T-helper 9 cell (primary cell): ENCODE data around the gene CFAP97D2.
"Not testable (repeated sequence)": the region's sequence is repeated elsewhere in the genome, so short reads cannot be mapped to it uniquely, and the experiment has no call there.

ENCODE experiments used
- DNase-seq: peaks from one replicate; pipeline ENCODE4 v3.0.0-alpha.2; 2020

CFAP97D2 gene

GRCh38 chr13:114158869-114159666 lies 20.0 kb upstream of the CFAP97D2 start:
- DNase-seq = not testable (repeated sequence)

GRCh38 chr13:114161028-114161556 lies 18.0 kb upstream of the CFAP97D2 start:
- no peak for DNase-seq

- no peak for DNase-seq
Observed at GRCh38 chr13:114161644-114162532, 17.2 kb upstream of the CFAP97D2 start.

GRCh38 chr13:114162533-114162922 lies 16.5 kb upstream of the CFAP97D2 start:
- no peak for DNase-seq

GRCh38 chr13:114164053-114164452 lies 15.0 kb upstream of the CFAP97D2 start:
- no peak for DNase-seq

GRCh38 chr13:114164681-114165429 lies 14.2 kb upstream of the CFAP97D2 start:
- no peak for DNase-seq

GRCh38 chr13:114166381-114167131 lies 12.5 kb upstream of the CFAP97D2 start:
- no peak for DNase-seq

GRCh38 chr13:114167426-114167825 lies 11.6 kb upstream of the CFAP97D2 start:
- no peak for DNase-seq

GRCh38 chr13:114167885-114168284 lies 11.2 kb upstream of the CFAP97D2 start:
- no peak for DNase-seq

- DNase-seq = no peak
Observed at GRCh38 chr13:114173272-114173671, 5.8 kb upstream of the CFAP97D2 start.

- DNase-seq = no peak
Observed at GRCh38 chr13:114173745-114174144, 5.3 kb upstream of the CFAP97D2 start.

- no peak for DNase-seq
Observed at GRCh38 chr13:114174529-114174961, 4.5 kb upstream of the CFAP97D2 start.

GRCh38 chr13:114176359-114176902 lies 2.6 kb upstream of the CFAP97D2 start:
- not testable (repeated sequence) for DNase-seq

GRCh38 chr13:114177245-114178010 lies 1.6 kb upstream of the CFAP97D2 start:
- DNase-seq = no peak

- DNase-seq = no peak
Observed at GRCh38 chr13:114185182-114185971, 6.3 kb downstream of the CFAP97D2 start.

GRCh38 chr13:114194853-114195252 lies 15.8 kb downstream of the CFAP97D2 start:
- no peak for DNase-seq

- DNase-seq = no peak
Observed at GRCh38 chr13:114196629-114197028, 17.6 kb downstream of the CFAP97D2 start.

- DNase-seq = no peak
Observed at GRCh38 chr13:114198556-114198955, 19.5 kb downstream of the CFAP97D2 start.

- DNase-seq = not testable (repeated sequence)
Observed at GRCh38 chr13:114199526-114199925, 20.5 kb downstream of the CFAP97D2 start.

- no peak for DNase-seq
Observed at GRCh38 chr13:114199954-114200353, 20.9 kb downstream of the CFAP97D2 start.
